Activated CD8-positive, alpha-beta memory T cell treated with anti-CD3 and anti-CD28 coated beads, Interleukin-2, amount 50 U/mL, for 24 hours (primary cell): ENCODE results near the gene SEMA7A.

Experiments
- DNase-seq: peaks from one replicate; pipeline ENCODE4 v3.0.0-alpha.2; 2020; ENCODE audit errors: extremely low read depth

The SEMA7A gene

DNA sequence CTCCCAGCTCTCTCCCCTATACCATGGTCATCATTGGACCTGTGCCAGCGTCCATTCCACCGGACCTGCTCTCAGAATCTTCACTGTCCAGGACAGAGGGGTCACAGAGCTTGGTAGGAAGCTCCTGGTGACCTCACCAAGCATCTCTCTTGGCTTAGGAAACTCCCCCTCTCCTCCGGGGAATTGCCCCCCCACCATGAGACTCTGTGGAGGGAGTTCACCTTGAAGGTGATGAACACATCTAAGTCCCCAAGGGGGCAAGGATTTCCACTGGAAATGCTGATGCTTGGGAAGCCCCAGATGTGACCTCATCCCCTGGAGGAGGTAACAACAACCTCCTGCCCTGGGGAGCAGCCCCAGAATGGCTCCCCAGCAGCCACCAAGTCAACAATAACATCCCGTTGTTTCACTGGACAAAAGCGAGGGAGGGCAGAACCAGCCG lies 3.2 kb downstream of the SEMA7A start:
- no peak for DNase-seq

DNA sequence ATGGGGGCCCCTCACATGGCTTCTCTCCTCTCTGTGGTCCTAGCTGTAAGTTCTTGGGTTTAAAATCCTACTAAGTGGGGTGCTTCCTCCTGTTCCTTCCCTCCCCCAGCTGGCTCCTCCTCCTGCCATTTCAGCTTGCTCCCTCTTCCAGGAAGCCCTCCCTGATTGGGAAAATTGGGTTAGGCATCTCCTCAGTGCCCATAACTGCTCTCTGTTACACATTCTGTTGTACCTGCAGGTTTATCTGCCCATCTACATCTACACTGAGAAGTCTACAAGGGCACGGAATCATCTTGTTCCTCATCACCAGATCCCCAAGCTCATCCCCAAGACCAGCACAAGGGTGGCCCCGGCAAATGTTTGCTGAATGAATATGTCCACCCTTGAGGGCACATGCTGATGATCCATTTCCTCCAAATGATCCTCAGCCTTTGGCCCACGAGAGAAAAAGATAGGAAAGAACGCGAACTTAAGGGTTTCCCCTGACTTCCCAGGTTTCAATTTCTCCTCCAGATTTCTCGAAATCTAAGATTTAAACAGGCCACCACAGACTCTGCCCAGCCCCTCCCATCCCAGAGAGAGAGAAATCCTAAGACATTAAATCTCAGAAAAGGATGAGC lies 3.9 kb downstream of the SEMA7A start:
- no peak for DNase-seq

DNA sequence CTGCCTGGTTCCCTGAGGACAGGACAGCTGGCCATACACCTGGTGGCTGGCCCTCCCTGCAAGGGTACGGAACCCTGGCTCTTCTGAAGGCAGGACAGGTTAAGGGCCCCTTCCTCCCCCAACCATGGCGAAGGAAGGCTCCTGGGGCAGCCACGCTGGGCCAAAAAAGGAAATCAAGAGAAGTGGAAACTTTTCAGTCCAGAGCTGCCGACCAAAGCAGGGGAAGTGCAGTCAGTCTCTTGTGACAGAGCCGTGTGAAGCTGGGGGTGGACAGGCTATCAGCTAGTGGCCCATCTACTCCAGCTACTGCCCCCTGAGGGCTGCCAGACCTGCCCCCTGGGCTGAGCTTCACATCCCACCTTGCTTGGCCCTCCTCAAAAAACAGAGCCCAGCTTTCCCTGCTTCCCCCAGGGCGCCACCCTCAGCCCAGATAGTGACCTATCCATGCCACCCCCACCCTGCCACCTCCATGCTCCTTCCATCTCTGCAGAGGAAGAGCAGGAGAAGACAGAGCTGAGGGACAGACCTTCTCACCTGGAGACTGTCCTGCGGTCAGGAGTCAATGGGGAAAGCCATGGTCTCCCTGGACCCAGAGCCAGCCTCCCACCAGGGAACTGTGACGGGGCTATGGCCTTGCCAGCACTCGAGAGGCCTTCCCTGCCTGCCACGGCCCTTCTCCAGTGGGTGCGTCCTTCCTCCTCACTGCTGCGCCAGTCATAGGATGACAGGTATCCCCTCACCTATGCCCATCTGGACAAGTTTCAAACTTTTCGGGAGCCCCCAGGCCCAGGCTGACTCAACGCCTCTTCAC lies 4.6 kb downstream of the SEMA7A start:
- no peak for DNase-seq

DNA sequence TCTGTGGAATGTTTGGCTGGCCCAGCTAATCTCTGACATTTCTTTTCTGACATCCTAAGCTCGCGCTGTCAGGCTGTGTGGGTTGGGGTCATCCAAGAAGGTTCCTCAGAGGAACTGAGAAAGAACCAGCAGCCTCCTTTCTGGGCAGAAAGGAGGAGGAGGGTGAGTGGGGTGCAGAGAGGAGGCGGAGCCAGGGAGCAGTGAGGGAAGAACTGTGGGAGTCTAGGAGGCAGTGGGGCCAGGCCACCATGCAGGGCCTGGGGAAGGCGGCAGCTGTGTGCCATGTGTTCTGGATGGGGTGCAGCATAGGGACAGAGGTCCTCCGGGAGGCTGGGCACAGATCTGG lies 5.3 kb downstream of the SEMA7A start:
- DNase-seq = no peak

DNA sequence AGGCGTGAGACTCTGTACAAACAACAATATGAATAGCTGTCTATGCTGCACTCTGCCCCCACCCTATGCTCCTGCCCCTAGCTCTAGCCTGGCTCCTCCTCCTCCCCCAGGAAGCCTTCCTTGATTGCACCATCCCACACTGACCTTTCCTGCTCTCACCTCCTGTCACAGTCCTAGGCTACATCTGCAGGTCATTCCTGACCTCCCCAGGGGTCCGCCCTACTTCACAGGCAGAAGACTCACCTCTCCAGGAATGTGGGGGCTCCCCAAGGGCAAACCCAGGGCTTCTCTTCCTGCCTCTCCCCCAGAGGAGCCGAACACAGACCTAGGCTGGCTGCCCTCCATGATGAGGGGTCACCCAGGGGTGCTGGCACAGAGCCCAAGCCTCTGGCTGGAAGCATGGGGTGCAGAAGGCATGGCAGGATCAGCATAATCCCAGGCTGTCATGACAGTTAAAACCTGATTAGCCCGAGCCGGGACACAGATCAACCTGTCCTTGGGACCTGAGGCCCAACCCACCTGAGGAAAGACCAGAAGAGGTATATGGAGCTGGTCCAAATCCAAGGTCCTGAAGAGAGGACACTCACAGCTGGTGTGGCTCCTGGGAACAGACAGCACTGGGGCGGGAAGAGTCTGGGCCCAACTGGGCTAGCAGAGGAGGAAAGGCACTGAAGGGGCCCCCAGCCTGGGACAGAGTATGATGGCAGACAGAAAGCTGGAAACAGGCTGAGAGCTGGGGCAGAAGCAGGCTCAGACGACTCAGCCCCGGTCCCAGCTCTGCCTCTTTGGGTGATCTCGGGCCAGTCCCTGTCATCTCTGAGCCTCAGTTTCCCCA lies 5.9 kb downstream of the SEMA7A start:
- DNase-seq = no peak

DNA sequence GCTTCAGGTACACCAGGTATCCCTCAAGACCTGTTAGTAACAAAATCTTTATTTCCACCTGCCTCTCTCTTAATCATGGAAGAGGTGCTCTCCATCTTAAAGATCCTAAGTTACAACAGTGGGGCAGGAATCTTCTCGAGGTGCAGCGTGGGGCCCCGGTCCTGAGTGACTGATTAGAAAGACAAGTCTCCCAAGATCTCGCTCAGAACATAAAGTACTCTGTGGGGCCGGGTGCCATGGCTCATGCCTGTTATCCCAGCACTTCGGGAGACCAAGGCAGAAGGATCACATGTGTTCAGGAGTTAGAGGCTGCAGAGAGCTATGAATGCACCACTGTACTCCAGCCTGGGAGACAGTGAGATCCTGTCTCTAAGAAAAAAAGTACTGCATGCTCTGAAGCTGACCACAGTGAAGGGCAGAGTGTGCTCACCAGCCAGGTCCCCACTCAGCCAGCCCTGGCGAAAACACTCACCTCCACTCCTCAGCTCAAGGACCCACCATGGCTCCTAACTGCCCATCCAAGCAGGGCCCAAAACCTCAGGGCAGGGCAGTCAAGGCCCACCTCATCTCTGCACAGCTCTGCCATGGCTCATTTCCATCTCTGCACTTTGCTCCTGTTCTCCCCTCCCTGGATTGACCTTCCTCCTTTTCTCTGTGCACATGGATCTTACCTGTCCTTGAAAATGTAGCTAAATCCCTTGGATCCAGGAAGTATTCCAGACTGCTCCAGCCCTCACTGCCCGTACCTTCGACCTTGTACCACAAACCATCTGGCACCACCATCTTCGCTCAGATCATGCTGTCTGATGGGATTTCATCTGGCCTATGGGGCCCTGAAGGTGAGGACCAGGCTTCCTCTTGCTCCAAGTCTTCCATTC lies 7.1 kb downstream of the SEMA7A start:
- DNase-seq = no peak

DNA sequence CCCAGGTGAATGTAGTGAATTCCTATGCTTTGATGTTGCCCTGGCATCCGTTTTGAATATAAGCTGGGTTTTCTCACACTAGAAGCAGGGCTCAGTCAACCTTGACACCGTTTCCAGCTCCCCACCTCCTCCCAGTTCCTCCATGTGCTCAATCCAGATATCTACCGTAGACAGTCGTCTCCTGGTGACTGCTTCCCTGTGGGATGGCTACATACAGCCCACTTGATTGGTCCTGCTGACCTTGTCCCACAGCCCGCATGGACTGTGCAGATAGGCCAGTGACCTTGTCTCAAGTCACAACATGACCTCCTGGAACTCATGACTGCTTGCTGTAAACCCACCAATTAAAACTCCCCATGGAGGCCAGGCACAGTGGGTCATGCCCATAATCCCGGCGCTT lies 8.1 kb downstream of the SEMA7A start:
- DNase-seq = no peak

DNA sequence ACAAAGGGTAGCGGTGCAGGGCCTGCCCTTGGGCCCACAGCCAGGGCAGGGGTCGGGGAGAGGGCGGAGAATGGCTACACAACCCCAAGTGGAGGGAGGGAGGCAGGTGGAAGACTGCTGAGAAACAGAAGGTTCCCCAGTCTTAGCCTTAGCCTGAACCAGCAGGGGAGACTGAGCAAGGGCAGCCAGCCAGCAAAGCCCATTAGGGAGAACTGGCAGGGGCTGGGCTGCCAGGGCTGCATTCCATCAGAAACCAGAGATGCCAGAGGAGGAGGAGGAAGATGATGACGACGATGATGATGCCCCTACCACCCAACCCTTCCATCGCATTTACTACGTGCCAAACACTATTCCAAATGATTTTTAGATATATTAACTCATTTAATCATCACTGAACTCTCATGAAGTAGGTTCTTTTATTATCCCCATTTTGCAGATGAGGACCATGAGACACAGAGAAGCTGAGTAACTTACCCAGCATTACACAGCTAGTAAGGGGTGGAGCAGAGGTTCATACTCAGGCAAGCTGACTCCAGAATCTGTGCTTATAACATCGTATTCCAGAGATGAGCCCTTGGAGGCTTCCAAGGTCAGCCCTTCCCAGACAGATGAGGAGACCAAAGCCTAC lies 8.7 kb downstream of the SEMA7A start:
- DNase-seq = no peak

DNA sequence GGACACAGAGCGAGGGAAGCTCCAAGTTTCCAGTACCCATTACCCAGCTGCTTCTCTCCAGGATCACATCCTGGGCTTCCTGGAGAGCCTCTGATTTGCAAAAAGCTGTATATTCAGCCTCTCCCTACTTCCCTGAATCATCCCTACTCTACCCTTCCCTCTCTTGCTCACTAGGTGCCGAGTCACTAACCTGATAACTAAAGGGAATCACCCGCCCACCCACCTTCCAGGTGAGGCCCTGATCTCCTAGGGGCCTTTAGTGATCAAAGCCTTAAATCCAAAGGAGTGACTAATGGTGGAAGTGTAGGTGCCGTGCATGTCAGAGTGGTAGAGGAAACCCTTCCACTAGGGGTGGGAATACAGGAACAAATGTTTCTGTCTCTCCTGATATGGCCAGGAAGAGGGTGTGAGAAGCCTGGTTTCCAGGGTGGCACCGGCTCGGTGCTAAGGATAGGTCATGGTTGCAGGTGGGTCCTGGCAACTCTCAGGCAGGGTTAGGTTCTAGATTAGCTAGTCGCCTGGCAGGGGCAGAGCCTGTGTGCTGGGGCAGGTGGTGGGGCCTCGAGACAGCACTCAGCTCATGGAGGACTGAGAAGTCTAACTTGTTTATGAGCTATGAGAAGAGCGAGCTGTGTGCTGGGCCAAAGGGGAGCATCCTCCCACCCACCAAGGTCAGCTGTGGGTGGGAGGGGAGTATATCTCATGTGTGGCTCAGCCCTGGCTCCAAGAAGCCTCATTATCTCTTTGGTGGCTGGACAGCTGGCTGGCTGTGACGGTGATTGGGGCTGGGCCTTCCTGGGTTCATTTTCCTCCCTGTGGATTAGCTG lies 10.1 kb downstream of the SEMA7A start:
- DNase-seq = no peak

DNA sequence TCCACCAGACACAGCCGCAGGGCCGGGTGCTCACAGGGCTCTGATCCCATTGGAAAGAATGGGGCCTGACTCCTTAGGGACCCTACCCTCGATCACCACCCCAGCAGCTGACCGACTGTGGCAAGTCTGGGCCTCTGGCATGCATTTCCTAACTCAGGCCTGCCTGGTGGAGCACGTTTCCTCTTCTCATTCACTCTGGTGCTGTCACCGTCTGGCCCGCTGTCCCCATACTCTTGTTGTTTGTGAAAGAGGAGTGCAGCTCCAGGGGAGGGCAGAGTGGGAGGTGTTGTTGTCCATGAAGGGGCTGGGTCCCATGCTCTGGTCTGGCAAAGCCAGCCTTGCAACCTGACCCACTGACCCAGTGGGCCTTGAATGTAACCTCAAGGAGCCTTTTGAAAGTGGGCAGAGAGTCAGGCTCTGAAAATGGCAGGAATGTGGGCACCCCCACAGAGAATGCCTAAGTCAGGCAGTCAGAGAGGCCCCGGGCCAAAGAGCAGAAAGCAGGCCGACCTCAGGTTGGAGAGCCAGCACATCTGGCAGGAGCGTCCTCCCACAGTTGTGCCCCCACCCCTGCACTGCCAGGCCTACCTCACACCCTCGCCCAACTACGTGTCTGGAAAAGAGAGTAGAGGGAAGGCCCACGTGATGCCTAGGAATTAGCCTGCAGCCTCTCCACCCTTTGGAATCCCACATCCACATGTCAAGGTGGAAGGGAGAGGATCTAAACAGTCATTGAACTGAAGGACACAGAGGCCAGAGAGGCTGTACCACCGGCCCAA lies 10.9 kb downstream of the SEMA7A start:
- DNase-seq = no peak

DNA sequence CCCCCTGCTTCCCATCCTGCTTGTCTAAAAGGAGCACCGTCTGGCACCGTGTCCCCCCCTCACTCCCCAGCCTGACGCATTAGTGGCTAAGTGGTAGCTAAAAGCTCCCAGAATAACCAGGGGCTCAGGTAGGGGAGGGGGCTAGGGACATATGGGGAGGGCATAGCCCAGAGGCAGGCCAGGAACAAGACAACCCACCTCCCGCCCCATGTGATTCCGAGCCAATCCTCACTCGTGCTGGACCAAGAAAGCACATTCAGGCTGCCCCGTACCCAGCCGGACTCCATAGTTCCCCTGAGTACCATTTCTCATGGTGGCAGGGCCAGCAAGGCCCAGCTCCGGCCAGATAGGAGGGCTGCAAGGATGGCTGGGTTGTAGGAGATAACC lies 11.5 kb downstream of the SEMA7A start:
- DNase-seq = no peak

DNA sequence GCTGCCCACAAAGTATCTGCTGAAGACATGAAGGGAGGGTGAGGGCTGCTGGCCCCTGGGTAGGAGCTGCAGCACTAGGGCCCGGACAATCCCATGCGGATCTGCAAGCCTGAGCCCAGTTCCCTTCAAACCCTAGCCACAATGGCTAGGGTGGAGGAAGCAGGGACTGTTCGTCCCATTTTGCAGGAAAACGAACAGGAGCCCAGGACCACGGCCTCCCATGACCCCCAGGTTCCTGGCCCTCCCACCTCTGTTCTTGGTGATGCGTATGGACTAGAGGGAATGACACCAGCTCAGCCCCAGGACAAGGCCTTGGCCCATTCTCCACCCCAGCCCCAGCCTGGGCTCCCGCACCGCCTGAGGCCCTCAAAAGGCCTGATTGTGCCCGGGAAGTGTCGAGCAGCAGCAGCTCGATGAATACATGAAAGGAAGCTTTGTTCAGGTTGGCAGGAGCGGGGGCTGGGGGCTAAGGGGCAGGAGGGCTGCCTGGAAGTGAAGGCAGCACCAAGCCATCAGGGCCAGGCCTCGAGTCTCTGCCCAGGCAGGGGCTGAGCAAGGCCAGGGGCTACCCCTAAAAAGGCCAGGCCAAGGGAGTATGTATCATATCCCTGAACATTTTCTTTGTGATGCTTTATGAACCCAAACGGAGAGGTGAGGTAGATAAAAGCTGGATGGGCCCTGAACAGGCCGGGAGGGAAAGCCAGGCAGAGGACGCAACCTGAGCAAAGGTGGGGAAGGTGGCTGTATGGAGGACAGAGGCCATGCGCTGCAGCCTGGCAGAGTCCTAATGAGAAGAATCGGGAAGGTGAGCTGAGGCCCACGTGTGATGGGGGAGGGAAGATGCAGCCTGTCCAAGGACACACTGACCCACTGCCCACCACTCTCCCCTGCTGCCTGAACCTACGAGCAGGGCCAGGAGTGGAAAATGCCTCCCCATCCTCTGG lies 12.2 kb downstream of the SEMA7A start:
- no peak for DNase-seq

DNA sequence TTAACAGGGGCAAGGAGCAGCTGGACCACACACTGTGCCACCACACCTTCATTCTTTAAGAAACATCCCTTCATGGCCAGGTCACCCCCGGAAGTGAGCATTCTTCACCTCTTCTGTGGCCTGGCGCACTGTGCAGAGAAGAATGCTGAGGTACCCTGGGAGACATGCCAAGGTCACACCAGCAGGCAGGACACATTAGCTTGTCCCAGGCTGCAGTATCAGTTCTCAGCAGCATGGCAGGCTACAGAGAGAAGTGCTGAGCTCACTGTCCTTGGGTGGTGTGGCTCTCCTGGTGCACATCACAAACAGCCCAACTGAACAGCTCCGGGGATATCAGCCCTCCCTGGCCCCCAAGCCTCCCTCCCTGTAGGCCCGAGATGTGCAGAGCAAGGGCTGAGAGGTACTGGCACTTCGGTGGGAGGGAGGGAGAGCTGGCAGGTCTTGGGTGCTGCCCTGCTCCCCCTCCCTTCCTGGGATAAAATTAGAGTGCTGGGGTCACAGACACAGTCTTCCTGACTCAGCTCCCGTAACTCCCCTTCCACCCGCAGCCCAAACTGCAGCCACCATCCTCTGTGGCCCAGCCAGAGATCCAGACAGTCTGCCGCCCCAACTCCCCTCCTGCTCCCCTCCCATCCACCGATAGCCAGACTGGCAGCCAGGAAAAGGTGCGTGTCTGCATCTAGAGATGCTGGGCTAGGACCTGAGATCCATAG lies 13.4 kb downstream of the SEMA7A start:
- no peak for DNase-seq

DNA sequence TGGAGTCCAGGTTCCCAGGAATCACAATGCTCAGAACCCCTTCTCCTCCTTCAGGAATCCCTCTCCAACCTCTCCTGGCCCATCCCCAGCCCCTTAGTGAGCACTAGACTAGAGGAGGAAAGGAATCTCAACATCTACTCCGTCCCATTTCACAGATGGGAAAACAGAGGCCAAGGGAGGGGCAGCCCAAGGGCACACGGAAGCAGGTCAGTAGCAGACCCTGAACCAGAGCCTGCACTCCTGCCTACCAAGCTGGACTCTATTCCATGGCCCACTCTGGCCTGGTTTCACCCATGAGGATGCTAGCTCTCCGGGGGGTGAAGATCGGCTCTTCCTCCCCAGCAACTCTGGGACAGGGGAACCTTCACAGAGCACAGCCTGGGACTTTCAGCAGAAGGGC lies 14.3 kb downstream of the SEMA7A start:
- no peak for DNase-seq

DNA sequence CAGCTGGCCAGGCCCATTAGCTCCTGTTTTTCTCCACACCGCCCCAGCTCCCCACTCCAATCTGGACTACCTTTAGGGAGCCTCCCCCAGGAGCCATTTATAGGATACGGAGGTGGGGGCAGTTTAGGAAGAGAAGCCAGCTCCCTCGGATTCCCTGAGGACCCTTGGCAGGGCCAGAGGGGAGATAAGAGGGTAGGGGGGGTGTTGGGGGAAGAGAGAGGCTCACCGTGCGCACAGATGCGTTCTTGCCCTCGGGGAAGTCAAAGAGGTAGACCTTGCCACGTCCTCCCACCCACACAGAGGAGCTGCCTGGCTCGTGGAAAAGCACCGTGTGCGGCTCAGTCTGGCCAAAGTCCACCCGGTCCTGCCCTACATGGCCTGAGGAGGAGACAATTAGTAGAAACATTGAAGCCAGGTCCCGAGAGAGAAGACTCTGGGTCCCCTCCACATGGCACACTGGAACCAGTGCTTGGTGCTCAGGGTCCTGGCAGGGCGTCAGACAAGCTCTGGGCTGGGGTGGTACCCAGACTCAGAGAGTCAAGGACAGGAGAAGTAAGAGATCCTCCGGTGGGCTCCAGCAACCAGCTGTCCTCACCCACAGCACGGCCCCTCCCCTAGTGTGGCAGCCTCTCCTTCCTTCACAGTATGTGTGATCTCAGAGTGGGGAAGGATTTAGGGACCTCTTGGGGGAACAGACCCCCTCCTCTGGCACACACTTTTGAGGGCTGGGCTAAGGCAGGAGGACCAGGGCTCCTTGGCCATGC lies 15.0 kb downstream of the SEMA7A start:
- DNase-seq = no peak

DNA sequence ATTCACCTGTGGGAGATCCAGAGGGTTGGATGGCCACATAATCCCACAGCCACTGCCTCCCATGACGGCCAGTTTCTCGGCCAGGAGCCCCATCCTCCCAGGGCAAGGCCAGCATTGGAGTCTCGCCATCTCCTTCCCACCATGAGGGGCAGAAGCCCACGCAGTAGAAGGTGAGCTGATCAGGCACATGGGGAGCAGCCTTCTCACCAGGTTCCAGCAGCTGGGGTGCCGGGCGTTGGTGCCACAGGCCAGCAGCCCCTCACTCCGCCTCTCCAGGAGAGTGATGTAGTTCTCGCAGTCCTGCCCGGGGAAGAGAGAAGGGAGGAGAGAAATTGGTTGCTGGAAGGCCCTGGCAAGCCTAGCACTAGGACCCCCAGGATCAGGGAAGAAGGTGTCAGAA lies 16.1 kb downstream of the SEMA7A start:
- DNase-seq = no peak

DNA sequence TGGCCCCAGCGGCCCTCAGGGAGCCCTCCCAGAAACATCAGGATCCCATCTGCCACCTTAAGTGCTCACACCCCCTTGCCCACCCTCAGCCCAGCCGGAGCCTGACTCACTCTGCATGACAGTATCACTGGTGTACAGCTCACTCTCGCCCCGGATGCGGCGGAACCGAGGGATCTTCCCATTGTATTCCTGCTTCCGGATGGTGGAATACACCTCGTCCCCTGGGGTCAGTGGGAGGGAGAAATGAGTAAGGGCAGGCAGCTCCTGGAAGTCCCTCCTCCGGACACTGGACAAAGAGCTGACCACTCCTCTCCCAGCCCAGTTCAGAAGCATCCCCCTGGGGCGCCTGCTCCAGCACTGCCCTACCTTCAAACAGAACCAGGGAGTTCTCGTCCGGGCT lies 16.5 kb downstream of the SEMA7A start:
- no peak for DNase-seq
